HCT116 (cell line): Measurements from ENCODE around the gene SLC25A33. TPM values are rescaled to one million over a fixed set of nuclear protein-coding genes. Genes with fewer than 3 reads are reported as not detected.

Experiments
- total RNA-seq: library from RNA; stranded (reverse); gene quantifications from one replicate; pipeline ENCODE4 v1.2.1, GENCODE V29; 2021; ENCODE audit not compliant: unreplicated experiment

SLC25A33 gene
- total RNA-seq, 1 experiment from 2014 or later, result 9.8 TPM

Other genes with a start within 250 kb of the SLC25A33 start
- 10.8 TPM for gene SPSB1, start 246.6 kb upstream of the SLC25A33 start, total RNA-seq
- gene TMEM201, start 49.4 kb downstream of the SLC25A33 start, total RNA-seq, result 27.6 TPM
- gene PIK3CD, start 112.3 kb downstream of the SLC25A33 start, total RNA-seq, result 9.2 TPM